CD4-positive, alpha-beta T cell treated with Interferon alpha-2 for 1 hour (primary cell): ENCODE data around the gene TSC1.

ENCODE experiments used
- DNase-seq, 2 donors: peaks; one replicate each; pipeline ENCODE4 v3.0.0-alpha.2; 2020 to 2022

The TSC1 gene

GRCh38 chr9:132931178-132931735 lies 13.2 kb downstream of the TSC1 start:
- DNase-seq: no peak

GRCh38 chr9:132927704-132928103 lies 16.7 kb downstream of the TSC1 start:
- DNase-seq: no peak

DNA sequence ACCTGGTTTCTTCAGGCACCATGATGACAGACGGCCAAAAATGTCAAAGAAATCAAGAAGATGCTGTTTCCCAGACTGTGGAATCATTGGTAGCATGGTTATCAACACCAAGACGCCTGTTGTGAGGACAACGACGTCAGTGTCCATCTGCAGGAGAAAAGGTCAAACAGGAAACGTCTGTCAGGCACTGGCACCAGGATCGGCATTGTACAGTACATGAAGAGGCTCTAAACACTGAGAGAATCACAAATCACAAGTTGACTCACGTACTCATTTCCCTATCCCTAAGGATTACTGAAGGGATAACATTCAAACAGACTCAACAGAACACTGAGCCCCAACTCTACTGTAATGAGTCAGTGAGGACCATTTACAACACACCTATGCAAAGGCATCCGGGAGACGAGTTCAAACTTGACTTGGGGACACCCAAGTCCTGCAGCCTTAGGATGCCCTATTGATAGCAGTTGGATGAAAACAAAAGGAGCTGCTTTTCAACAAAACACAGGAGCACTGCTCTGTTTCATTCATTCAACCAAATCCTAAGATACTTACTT lies 21.0 kb downstream of the TSC1 start:
- DNase-seq: no peak

GRCh38 chr9:132919614-132920268 lies 24.7 kb downstream of the TSC1 start:
- DNase-seq: no peak

- no peak for DNase-seq
Measured at GRCh38 chr9:132914924-132915323, 29.5 kb downstream of the TSC1 start.

DNA sequence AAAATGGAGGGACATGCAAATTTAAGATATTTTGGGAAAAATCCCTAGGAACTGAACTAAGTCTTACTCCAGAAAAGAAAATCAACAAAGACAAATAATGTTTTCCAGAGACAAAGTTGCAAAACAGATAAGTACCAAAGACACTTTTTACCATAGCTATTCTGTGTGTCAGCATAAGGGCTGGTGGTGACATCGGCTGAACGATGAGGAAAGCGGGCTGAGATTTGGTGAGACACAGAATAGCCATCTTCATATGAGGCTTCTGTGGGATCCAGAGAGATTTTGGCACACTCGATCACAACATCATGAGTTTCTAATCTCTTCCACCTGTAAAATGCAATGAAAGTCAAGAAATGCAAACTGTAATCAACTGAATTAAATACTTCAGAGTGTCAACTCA lies 32.3 kb downstream of the TSC1 start:
- DNase-seq: no peak

DNA sequence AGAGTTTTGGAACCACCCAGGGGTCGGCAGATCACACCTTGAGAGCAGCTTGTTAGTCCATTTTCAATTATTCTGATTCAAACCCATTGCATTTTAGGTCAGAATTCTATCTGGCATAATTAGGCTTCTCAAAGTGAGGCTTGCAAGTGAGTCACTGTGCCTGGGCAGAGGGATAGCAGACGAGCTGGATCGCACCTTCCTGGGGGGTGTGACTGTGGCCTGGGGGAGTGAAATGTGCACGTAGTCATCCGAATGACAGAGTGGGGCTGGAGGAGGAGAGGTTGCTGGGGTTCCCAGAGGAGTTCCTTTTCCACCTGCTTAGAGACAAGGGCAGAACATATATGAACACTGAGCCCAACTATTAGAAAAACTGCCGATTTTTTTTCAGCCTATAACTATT lies 34.0 kb downstream of the TSC1 start:
- DNase-seq: no peak

DNA sequence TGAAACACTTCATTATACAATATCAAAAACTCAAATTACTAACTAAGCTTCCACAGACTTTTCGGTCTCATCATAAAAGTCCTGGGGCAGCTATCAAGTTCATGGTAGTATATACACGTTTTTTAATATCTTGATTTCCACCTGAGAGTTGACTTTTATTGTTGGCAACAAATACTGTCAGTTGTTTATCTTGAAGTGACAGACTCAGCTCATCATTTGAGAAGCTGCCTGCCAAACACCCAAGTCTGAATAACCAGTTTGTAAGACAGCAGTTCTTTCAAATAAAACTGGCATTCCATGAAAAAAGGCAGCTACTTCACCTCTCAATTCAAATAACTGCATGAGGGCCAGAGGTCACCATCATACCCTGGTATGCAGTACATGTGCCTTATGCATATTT lies 35.1 kb downstream of the TSC1 start:
- DNase-seq: no peak

GRCh38 chr9:132908635-132909034 lies 35.8 kb downstream of the TSC1 start:
- peak in 1 of 2 donors; percentile 55 for DNase-seq

DNA sequence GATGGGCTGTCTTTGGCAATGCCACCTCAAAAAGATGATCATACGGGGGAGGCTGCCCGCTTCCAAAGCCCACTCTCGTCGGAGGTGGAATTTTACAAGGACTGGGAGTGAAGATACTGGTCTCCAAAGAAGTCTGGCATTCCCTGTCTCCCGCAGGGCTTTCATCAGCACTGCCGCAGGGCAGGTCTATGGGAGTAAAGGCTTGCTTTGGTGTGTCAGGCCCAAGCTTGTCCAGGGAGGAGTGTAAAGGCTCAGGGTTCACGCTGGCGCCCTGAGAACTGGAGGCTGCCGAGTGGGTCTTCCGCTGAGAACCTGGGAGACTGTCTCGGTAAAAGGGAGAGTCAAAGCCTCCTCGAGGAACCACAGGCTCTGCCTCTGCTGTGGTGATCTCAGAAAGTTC lies 38.7 kb downstream of the TSC1 start:
- DNase-seq: no peak

DNA sequence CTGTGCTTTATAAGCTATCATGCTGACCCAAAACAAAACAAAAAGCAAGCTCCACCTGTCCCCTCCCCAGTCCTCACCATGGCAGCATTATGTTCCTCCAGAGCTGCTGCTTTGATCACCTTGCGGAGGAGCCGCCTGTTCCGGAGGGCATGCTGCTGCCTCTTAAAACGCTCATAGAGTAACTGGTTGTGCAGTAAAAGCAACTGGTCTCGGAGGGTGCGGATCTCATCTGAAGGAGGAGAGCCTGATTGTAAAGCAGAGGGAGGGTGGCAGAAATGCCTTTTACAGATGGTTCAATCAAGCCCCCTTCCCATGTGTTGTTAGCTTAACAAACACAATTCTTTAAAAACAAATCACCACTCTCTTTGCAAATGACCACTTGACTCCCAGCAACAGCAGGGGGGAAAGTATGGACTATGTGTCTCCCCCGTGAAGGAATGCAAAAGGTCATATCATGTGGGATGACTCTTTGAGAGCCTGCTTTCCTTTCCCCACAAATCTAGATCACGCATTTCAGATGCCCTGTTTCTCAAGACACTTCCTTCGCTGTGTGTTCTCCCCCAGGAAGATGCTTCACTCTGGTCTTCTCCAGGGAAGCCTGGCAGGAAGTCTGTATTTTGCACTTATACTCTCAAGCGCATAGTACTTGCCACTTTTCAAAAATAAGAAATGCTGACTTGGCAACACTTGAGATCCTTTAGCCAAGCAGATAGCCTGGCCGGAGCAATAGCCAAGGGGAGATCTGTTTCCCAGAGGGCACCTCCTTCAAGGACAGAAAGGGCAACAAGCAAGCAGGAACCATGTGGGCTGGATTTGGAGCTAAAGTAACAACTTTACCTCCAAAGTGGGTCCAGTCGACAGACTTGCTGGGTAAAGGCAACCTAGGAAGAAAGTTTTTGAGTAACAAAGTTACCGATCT lies 40.6 kb downstream of the TSC1 start:
- no peak for DNase-seq

DNA sequence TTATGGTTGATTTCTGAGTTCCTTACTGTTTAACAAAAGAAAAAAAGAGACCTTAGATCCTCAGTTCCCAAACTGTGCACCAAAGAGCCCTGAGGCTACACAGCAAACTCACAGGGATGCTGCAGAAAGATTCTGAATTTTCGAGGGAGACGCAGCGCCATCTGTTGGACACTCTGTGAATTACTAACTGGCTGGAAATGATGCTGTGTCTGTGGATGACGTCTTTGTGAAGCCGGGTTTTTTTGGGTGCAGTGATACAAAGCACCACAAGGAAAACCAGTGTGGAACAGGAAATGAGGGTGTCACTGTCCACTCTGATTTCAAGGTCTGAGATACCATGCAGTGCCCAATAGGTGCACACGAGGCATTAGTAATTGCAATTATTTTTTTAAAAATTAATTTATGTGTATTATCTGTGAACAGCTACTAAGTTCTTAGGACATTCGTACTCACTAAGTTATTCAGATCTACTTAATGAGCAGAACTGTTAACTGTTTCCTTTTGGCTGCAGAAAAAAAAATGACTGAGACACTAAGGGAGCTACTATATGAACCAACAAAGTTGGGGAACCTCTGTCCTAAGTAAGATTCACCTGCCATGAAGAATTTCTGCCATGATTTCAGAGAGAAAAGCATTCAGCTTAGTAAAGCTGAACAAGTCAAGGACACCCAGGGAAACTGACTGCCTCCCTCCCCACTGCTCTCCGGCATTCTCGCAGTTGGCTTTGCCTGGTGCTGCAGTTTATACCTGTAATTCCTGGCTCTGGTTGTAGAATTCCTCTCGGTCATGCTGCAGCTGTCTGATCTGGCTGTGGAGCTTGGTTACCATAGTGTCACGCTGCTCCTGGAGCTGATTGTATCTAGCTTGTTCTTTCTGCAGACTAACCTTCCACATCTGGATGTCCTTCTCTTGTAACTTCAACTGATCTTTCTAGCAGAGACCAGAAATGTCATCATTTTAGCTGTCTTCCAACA lies 42.3 kb downstream of the TSC1 start:
- DNase-seq: peak; percentile 83 to 86

GRCh38 chr9:132898051-132898450 lies 46.4 kb downstream of the TSC1 start:
- no peak for DNase-seq

DNA sequence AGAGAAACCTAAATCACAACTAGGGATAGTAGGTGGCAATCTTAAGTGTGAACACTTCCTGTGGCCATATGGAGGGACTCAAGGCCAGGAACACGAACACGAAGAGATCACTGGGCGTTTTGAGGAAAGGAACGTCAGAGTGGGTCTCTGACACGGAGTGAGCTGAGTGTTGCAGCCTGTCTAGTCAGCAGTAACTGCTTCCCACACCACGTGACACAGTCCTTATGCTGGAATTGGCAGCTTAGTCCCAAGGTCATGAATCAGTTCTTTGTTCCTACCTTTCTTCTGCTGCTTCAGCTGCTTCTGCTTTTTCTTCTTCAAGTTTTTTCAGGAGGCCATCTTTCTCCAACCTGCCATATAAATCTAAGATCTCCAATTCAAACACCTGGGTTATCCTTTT lies 47.5 kb downstream of the TSC1 start:
- no peak for DNase-seq

GRCh38 chr9:132896264-132896663 lies 48.2 kb downstream of the TSC1 start:
- no peak for DNase-seq

- no peak for DNase-seq
Measured at GRCh38 chr9:132894862-132895835, 49.3 kb downstream of the TSC1 start.

GRCh38 chr9:132894346-132894745 lies 50.1 kb downstream of the TSC1 start:
- no peak for DNase-seq

DNA sequence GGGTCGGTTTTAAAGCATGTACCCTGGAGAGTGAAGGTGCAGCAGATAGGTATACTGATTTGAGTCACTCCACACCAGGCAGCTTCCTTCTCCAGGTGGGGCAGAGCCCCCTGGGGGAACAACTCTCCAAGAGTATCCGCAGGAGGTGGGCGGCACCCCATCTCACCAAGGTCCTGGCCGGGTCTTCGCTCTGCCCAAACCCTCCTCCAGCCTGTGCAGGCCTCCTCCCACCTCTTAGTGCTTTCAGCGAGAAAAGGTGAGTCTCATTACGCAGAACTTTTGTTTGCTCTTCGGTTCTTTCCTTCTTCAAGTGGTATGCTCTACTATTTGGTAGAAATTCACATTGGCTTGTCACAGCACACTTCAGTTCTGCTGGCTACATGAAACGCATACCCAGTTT lies 52.0 kb downstream of the TSC1 start:
- DNase-seq: no peak

DNA sequence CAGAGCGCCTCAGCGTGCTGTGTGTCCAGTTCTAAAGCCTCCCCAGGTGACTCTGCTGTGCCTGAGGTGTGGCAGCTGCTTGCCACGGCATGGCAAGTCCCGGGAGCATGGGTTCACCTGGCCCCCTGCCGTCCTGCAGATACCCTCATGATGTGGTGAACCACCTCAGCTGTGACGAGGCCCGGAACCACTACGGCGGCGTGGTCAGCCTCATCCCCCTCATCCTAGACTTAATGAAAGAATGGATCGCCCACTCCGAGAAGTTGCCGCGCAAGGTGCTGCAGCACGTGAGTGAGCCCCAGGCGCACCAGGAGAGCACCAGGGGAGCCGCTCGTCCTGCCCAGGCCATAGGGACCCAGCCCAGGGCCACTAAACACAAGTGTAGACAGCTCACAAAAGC lies 56.3 kb downstream of the TSC1 start:
- DNase-seq: no peak

GRCh38 chr9:132887181-132888120 lies 57.0 kb downstream of the TSC1 start:
- DNase-seq: no peak
